ENCODE results near the gene AGXT. TPM values are rescaled to one million over a fixed set of nuclear protein-coding genes. Genes with fewer than 3 reads are reported as not detected.

Gene AGXT
- polyA plus RNA-seq, 1 donor (not counting 4 experiments of a cell fraction or from before 2014, with no cell fraction given), result not detected

- TF ChIP-seq EZH2 (IDR thresholded peaks at IDR 0.05; ENCODE audit: low read length), result no peak
- TF ChIP-seq, protein P1, sequence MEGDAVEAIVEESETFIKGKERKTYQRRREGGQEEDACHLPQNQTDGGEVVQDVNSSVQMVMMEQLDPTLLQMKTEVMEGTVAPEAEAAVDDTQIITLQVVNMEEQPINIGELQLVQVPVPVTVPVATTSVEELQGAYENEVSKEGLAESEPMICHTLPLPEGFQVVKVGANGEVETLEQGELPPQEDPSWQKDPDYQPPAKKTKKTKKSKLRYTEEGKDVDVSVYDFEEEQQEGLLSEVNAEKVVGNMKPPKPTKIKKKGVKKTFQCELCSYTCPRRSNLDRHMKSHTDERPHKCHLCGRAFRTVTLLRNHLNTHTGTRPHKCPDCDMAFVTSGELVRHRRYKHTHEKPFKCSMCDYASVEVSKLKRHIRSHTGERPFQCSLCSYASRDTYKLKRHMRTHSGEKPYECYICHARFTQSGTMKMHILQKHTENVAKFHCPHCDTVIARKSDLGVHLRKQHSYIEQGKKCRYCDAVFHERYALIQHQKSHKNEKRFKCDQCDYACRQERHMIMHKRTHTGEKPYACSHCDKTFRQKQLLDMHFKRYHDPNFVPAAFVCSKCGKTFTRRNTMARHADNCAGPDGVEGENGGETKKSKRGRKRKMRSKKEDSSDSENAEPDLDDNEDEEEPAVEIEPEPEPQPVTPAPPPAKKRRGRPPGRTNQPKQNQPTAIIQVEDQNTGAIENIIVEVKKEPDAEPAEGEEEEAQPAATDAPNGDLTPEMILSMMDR (optimal IDR thresholded peaks at IDR 0.05 in 1 of 3, IDR thresholded peaks at IDR 0.05 in 1 of 3, conservative IDR thresholded peaks at IDR 0.05 in 1 of 3; ENCODE audit: extremely low read depth in 1 of 3, insufficient read depth in 2 of 3, low read length in 3 of 3), result no peak
- Histone ChIP-seq H4K20me1 (ENCODE audit: control insufficient read depth, extremely low read depth, insufficient read depth, low read length) (no peaks in the 10 kb centered on the region), H3K79me2 (ENCODE audit: control insufficient read depth, insufficient read depth, low read length) (no peaks in the 10 kb centered on the region), H3K27me3 (ENCODE audit: control insufficient read depth, extremely low read depth, insufficient read depth, low read length) (no peaks in the 10 kb centered on the region), H3K9me3 (ENCODE audit: control insufficient read depth, low read depth, low read length) (no peaks in the 10 kb centered on the region), H3K36me3 (ENCODE audit: control insufficient read depth in 2 of 2, extremely low read depth in 1 of 2, insufficient read depth in 2 of 2, low read length in 2 of 2) (no peaks in the 10 kb centered on the region), H2AFZ (ENCODE audit: control insufficient read depth, low read length) (no peak overlapping the region), H3K4me3 (ENCODE audit: control insufficient read depth in 2 of 3, extremely low read depth in 1 of 3, insufficient read depth in 2 of 3, low read depth in 1 of 3, low read length in 3 of 3) (no peak overlapping the region), H3K9ac (ENCODE audit: control insufficient read depth, extremely low read depth, insufficient read depth, low read length) (no peak overlapping the region), H3K27ac (ENCODE audit: control insufficient read depth, insufficient read depth, low read length) (no peak overlapping the region), H3K9me1 (ENCODE audit: control insufficient read depth, extremely low read depth, insufficient read depth, low read length) (no peaks in the 10 kb centered on the region), H3K4me1 (ENCODE audit: control insufficient read depth, extremely low read depth, insufficient read depth, low read length) (no peaks in the 10 kb centered on the region), H3K4me2 (ENCODE audit: control insufficient read depth, extremely low read depth, insufficient read depth, low read depth, low read length) (no peak overlapping the region)
- FAIRE-seq (no peak), DNase-seq (ENCODE audit: low read depth, low spot score) (no peak)
- dilution Hi-C loops (cut with MboI; ENCODE audit: extremely low pct_ligation_motif_present, low sequenced_read_pairs), result no loop called here
Observed at GRCh38 chr2:240884745-240885144, 16.1 kb downstream of the AGXT start.

GRCh38 chr2:240885566-240885965 lies 16.9 kb downstream of the AGXT start:
- no peaks in the 10 kb centered on the region for H3K4me1 ChIP-seq (ENCODE audit: control insufficient read depth, extremely low read depth, insufficient read depth, low read length)
- no peaks in the 10 kb centered on the region for H3K79me2 ChIP-seq (ENCODE audit: control insufficient read depth, insufficient read depth, low read length)
- no peak overlapping the region for H2AFZ ChIP-seq (ENCODE audit: control insufficient read depth, low read length)
- no peaks in the 10 kb centered on the region for H3K9me1 ChIP-seq (ENCODE audit: control insufficient read depth, extremely low read depth, insufficient read depth, low read length)
- H3K4me3 ChIP-seq (ENCODE audit: control insufficient read depth in 2 of 3, extremely low read depth in 1 of 3, insufficient read depth in 2 of 3, low read depth in 1 of 3, low read length in 3 of 3), result no peak overlapping the region
- TF ChIP-seq, protein P1 (optimal IDR thresholded peaks at IDR 0.05 in 1 of 3, IDR thresholded peaks at IDR 0.05 in 1 of 3, conservative IDR thresholded peaks at IDR 0.05 in 1 of 3; ENCODE audit: extremely low read depth in 1 of 3, insufficient read depth in 2 of 3, low read length in 3 of 3), result no peak
- no peak for TF ChIP-seq EZH2 (IDR thresholded peaks at IDR 0.05; ENCODE audit: low read length)
- no peak for DNase-seq (ENCODE audit: low read depth, low spot score)
- no peaks in the 10 kb centered on the region for H3K36me3 ChIP-seq (ENCODE audit: control insufficient read depth in 2 of 2, extremely low read depth in 1 of 2, insufficient read depth in 2 of 2, low read length in 2 of 2)
- dilution Hi-C loops (cut with MboI; ENCODE audit: extremely low pct_ligation_motif_present, low sequenced_read_pairs), result no loop called here
- no peak for FAIRE-seq
- H3K27me3 ChIP-seq (ENCODE audit: control insufficient read depth, extremely low read depth, insufficient read depth, low read length), result no peaks in the 10 kb centered on the region
- H3K27ac ChIP-seq (ENCODE audit: control insufficient read depth, insufficient read depth, low read length), result no peak overlapping the region
- H3K4me2 ChIP-seq (ENCODE audit: control insufficient read depth, extremely low read depth, insufficient read depth, low read depth, low read length), result no peak overlapping the region
- H4K20me1 ChIP-seq (ENCODE audit: control insufficient read depth, extremely low read depth, insufficient read depth, low read length), result no peaks in the 10 kb centered on the region
- H3K9me3 ChIP-seq (ENCODE audit: control insufficient read depth, low read depth, low read length), result no peaks in the 10 kb centered on the region
- H3K9ac ChIP-seq (ENCODE audit: control insufficient read depth, extremely low read depth, insufficient read depth, low read length), result no peak overlapping the region
